IMR-90 (cell line): Measurements from ENCODE around the gene EML5. TPM values are rescaled to one million over a fixed set of nuclear protein-coding genes. Genes with fewer than 3 reads are reported as not detected.

ENCODE experiments used
- ATAC-seq: fragments of 200-7000 bp; cut with Tn5 transposase; 2 replicates; pipeline ENCODE4 v1.9.1; 2020; ENCODE audit warnings: low read depth, mild to moderate bottlenecking, moderate library complexity
- BruUV-seq: library from RNA; stranded (reverse); fragments of 400-500 nt; replicated peaks from 2 replicates; lab custom pipeline; 2021; lab: Mats Ljungman, UMichigan
- CTCF ChIA-PET: fragments of 300-600 bp; formaldehyde crosslinking; extraction: SDS; loops from one replicate; lab custom pipeline; 2021; ENCODE audit warnings: antibody characterized with exemption; lab: Yijun Ruan, JAX
- POLR2A ChIA-PET: fragments of 300-600 bp; sonication (Branson Sonifier 250); formaldehyde crosslinking; loops from one replicate; lab custom pipeline; 2022; ENCODE audit warnings: antibody characterized with exemption; ENCODE audit not compliant: unreplicated experiment; lab: Charles Lee
- DNase-seq: peaks from one replicate; pipeline ENCODE4 v3.0.0; 2013
- H2AFZ ChIP-seq: replicated peaks from 2 replicates; pipeline ENCODE3; 2013; ENCODE audit warnings: low read length, mild to moderate bottlenecking; ENCODE audit not compliant: poor library complexity
- H2AK5ac ChIP-seq: 2 replicates; pipeline ENCODE4 v1.6.1; 2013; ENCODE audit warnings: low read depth, low read length, inconsistent platforms
- H2AK9ac ChIP-seq: replicated peaks from 2 replicates; pipeline ENCODE3; 2013; ENCODE audit warnings: mild to moderate bottlenecking, low read depth, low read length, moderate library complexity; ENCODE audit not compliant: poor library complexity
- H2BK120ac ChIP-seq: 2 replicates; pipeline ENCODE4 v1.6.1; 2013; ENCODE audit warnings: low read depth, low read length, inconsistent platforms
- H2BK15ac ChIP-seq: 3 replicates; pipeline ENCODE4 v1.6.1; 2013; ENCODE audit warnings: low read depth, low read length, inconsistent platforms
- H2BK20ac ChIP-seq: 2 replicates; pipeline ENCODE4 v1.6.1; 2013; ENCODE audit warnings: low read depth, mild to moderate bottlenecking, inconsistent platforms, low read length, moderate library complexity
- H2BK5ac ChIP-seq: 2 replicates; pipeline ENCODE4 v1.6.1; 2013; ENCODE audit warnings: mild to moderate bottlenecking, low read depth, low read length, inconsistent platforms; ENCODE audit not compliant: poor library complexity, severe bottlenecking
- H3K14ac ChIP-seq: replicated peaks from 2 replicates; pipeline ENCODE4 v1.6.1; 2013; ENCODE audit warnings: low read depth, low read length, inconsistent platforms
- H3K18ac ChIP-seq: 2 replicates; pipeline ENCODE4 v1.6.1; 2013; ENCODE audit warnings: low read depth, low read length, control low read depth
- H3K23ac ChIP-seq: 2 replicates; pipeline ENCODE4 v1.6.1; 2013; ENCODE audit warnings: low read depth, low read length, inconsistent platforms
- H3K27ac ChIP-seq: 2 replicates; pipeline ENCODE4 v1.5.1; 2013; ENCODE audit warnings: mild to moderate bottlenecking, control low read depth, low read length; ENCODE audit not compliant: insufficient read depth
- H3K27me3 ChIP-seq: 2 replicates; pipeline ENCODE4 v1.6.1; 2013; ENCODE audit warnings: low read length; ENCODE audit not compliant: control insufficient read depth, insufficient read depth
- H3K36me3 ChIP-seq: 2 replicates; pipeline ENCODE4 v1.6.1; 2013; ENCODE audit warnings: low read length, mixed read lengths; ENCODE audit not compliant: control insufficient read depth, insufficient read depth
- H3K4ac ChIP-seq: 2 replicates; pipeline ENCODE4 v1.6.1; 2013; ENCODE audit warnings: low read depth, low read length, inconsistent platforms
- H3K4me1 ChIP-seq: 2 replicates; pipeline ENCODE4 v1.6.1; 2013; ENCODE audit warnings: low read length, mixed read lengths; ENCODE audit not compliant: control insufficient read depth, insufficient read depth
- H3K4me2 ChIP-seq: 2 replicates; pipeline ENCODE4 v1.6.1; 2013; ENCODE audit warnings: low read depth, mild to moderate bottlenecking, control low read depth, low read length, moderate library complexity
- H3K4me3 ChIP-seq: 2 replicates; pipeline ENCODE4 v1.5.1; 2013; ENCODE audit warnings: low read depth, mild to moderate bottlenecking, control low read depth, low read length, moderate library complexity; ENCODE audit not compliant: insufficient read depth
- H3K56ac ChIP-seq: 2 replicates; pipeline ENCODE4 v1.6.1; 2013; ENCODE audit warnings: low read length, inconsistent platforms; ENCODE audit not compliant: insufficient read depth; ENCODE audit errors: extremely low read depth
- H3K79me1 ChIP-seq, 2 experiments: 2 replicates each; pipeline ENCODE4 v1.6.1; 2013; ENCODE audit warnings: low read length in 2 of 2, inconsistent platforms in 1 of 2, low read depth in 1 of 2
- H3K9ac ChIP-seq: 2 replicates; pipeline ENCODE4 v1.6.1; 2013; ENCODE audit warnings: low read depth, low read length, control low read depth
- H3K9me1 ChIP-seq: 2 replicates; pipeline ENCODE4 v1.6.1; 2013; ENCODE audit warnings: low read length, inconsistent platforms; ENCODE audit not compliant: insufficient read depth
- H3K9me3 ChIP-seq: 2 replicates; pipeline ENCODE4 v1.6.1; 2013; ENCODE audit warnings: low read length; ENCODE audit not compliant: control insufficient read depth, insufficient read depth
- H4K20me1 ChIP-seq: 2 replicates; pipeline ENCODE4 v1.6.1; 2013; ENCODE audit warnings: low read length, inconsistent platforms; ENCODE audit not compliant: insufficient read depth
- H4K5ac ChIP-seq: 2 replicates; pipeline ENCODE4 v1.6.1; 2013; ENCODE audit warnings: mild to moderate bottlenecking, low read depth, low read length, control low read depth
- H4K8ac ChIP-seq, 2 experiments: 2 replicates each; pipeline ENCODE4 v1.6.1; 2013; ENCODE audit warnings: low read depth in 2 of 2, low read length in 2 of 2, control low read depth in 1 of 2, inconsistent platforms in 1 of 2
- H4K91ac ChIP-seq: 2 replicates; pipeline ENCODE4 v1.6.1; 2013; ENCODE audit warnings: low read depth, low read length, inconsistent platforms; ENCODE audit not compliant: insufficient read depth
- BHLHE40 ChIP-seq: fragments of 150-350 bp; IDR thresholded peaks from 2 replicates; pipeline ENCODE4 v1.6.1; 2016; ENCODE audit warnings: mild to moderate bottlenecking, low read depth, low read length
- CEBPB ChIP-seq: IDR thresholded peaks from 2 replicates; pipeline ENCODE4 v1.6.1; 2012; ENCODE audit warnings: low read depth, low read length, improper control_type of control experiment
- MAZ ChIP-seq: IDR thresholded peaks from 2 replicates; pipeline ENCODE4 v1.6.1; 2012; ENCODE audit warnings: low read depth, mild to moderate bottlenecking, low read length, improper control_type of control experiment, moderate library complexity, borderline replicate concordance
- RCOR1 ChIP-seq: IDR thresholded peaks from 2 replicates; pipeline ENCODE4 v1.6.1; 2012; ENCODE audit warnings: mild to moderate bottlenecking, low read length, improper control_type of control experiment; ENCODE audit not compliant: insufficient replicate concordance
- WGBS, 2 experiments: methylation state at CpG; one replicate each; pipeline versions ENCODE4 v1.1.5 to v1.1.7; 2013; ENCODE audit warnings: missing lambda C conversion rate in 2 of 2; ENCODE audit not compliant: insufficient read length in 1 of 2; ENCODE audit errors: extremely low coverage in 2 of 2; 5-methylcytosine and 5-hydroxymethylcytosine counted together
- dilution Hi-C: fragments of 300-500 bp; cut with HindIII; formaldehyde crosslinking; loops from one replicate; pipeline ENCODE4 v1.14.3; 2018; ENCODE audit warnings: low sequenced_read_pairs; ENCODE audit not compliant: unreplicated experiment
- in situ Hi-C: fragments of 300-500 bp; cut with MboI; formaldehyde crosslinking; loops from 3 replicates; pipeline ENCODE4 v1.14.3; 2019; ENCODE audit warnings: low sequenced_read_pairs, inconsistent platforms, mixed read lengths
- intact Hi-C: fragments of 100-400 bp; cut with micrococcal nuclease; formaldehyde crosslinking; loops from 2 replicates; pipeline ENCODE4 v1.10.0; 2022
- polyA plus RNA-seq, 3 experiments: library from polyadenylated mRNA; depleted of rRNA; stranded (reverse); fragments of >200 nt; gene quantifications; 2 replicates each; pipeline ENCODE4 v1.2.3, GENCODE V29; 2012; ENCODE audit warnings: low replicate concordance in 1 of 3
- total RNA-seq: library from RNA; depleted of rRNA; stranded (reverse); fragments of >200 nt; gene quantifications from 2 replicates; pipeline ENCODE4 v1.2.3, GENCODE V29; 2012
- TF ChIP-seq, protein P1 (sequence below): fragments of 150-350 bp; IDR thresholded peaks from 2 replicates; pipeline ENCODE4 v1.6.1; 2017; ENCODE audit warnings: mild to moderate bottlenecking, antibody characterized with exemption, low read length, low read depth

EML5 gene
- total and polyA plus RNA-seq, 2 of the 4 experiments (the other 2 are of a cell fraction): 8.1 to 22.2 TPM

DNA sequence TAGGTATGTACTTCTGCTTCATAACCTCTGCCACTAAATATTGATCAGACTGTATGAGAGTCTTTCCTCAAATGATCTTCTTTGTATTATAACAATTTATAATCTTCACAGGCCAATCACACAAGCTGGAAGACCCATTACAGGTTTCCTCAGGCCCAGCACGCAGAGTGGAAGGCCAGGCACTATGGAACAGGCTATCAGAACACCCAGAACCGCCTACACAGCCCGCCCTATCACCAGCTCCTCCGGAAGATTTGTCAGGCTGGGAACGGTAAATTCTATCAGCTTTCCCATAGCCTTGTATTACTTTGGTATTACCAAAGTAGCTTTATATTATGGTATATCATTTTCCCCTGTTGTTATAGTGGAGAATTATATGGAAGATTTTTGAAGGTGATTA, 48.2 kb upstream of the EML5 start:
- H2AK9ac ChIP-seq: no peak overlapping the region
- ChIA-PET CTCF (interaction anchor here (1.2 kb wide), 2 partner anchors 25 to 173 kb away, joined by 3 read pairs; no protein-coding TSS in a partner anchor), POLR2A (interaction anchor here (1.1 kb wide), 1 partner anchor 15 kb away, joined by 4 read pairs; no protein-coding TSS in a partner anchor)
- peak overlapping the region; percentile 98 for H2BK5ac ChIP-seq
- H3K27ac ChIP-seq: peak overlapping the region; percentile 62; the same call in 1 of the 2 replicates
- H4K91ac ChIP-seq: peak overlapping the region; percentile 77
- H2BK120ac ChIP-seq: peak overlapping the region; percentile 84
- H2BK20ac ChIP-seq: peak overlapping the region; percentile 51
- no peak overlapping the region for H3K4me3 ChIP-seq
- no peak overlapping the region for H3K23ac ChIP-seq
- peaks cover 12% of the 10 kb centered on the region for H3K4me1 ChIP-seq
- TF ChIP-seq, protein P1, sequence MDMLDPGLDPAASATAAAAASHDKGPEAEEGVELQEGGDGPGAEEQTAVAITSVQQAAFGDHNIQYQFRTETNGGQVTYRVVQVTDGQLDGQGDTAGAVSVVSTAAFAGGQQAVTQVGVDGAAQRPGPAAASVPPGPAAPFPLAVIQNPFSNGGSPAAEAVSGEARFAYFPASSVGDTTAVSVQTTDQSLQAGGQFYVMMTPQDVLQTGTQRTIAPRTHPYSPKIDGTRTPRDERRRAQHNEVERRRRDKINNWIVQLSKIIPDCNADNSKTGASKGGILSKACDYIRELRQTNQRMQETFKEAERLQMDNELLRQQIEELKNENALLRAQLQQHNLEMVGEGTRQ: no peak
- TF ChIP-seq CEBPB (no peak), MAZ (no peak), BHLHE40 (no peak), RCOR1 (no peak)
- H2AK5ac ChIP-seq: peak overlapping the region; percentile 91
- no peaks in the 10 kb centered on the region for H3K9me3 ChIP-seq
- peaks cover 4% of the 10 kb centered on the region for H3K36me3 ChIP-seq
- WGBS, 2 experiments: no CpG with 5 or more reads among the region's 5 CpGs
- BruUV-seq: no TSS peak
- H2AFZ ChIP-seq: no peak overlapping the region
- peak overlapping the region; percentile 89; the same call in 1 of the 3 replicates for H2BK15ac ChIP-seq
- peaks cover 3% of the 10 kb centered on the region; the same call in 1 of the 2 replicates for H3K9me1 ChIP-seq
- peak overlapping the region; percentile 47; the same call in 1 of the 2 replicates for H3K18ac ChIP-seq
- ATAC-seq (no peak), DNase-seq (no peak)
- no peaks in the 10 kb centered on the region for H4K20me1 ChIP-seq
- H3K79me1 ChIP-seq: peaks cover 16 to 40% of the 10 kb centered on the region in 2 experiments
- in situ Hi-C loops: no loop called here
- H3K9ac ChIP-seq: no peak overlapping the region
- peak overlapping the region; percentile 62; the same call in 1 of the 2 replicates for H3K56ac ChIP-seq
- intact Hi-C loops: loop anchor here (10.0 kb wide), 1 partner anchor 174 kb away; no protein-coding TSS in a partner anchor
- H3K4ac ChIP-seq: peak overlapping the region; percentile 76
- dilution Hi-C loops: no loop called here
- no peak overlapping the region for H3K4me2 ChIP-seq
- peak overlapping the region in 1 of 2 experiments; percentile 68; a peak in 2 of 4 replicates for H4K8ac ChIP-seq
- H3K14ac ChIP-seq: no peak overlapping the region; the same call in 1 of the 2 replicates
- H4K5ac ChIP-seq: 0 out of 2 replicates have a peak overlapping the region, but pooled peaks have one; percentile 75
- H3K27me3 ChIP-seq: no peaks in the 10 kb centered on the region
